H4 (cell line): ENCODE measurements around the gene TEX50. TPM values are rescaled to one million over a fixed set of nuclear protein-coding genes. Genes with fewer than 3 reads are reported as not detected.
"Not testable (repeated sequence)": the region's sequence is repeated elsewhere in the genome, so short reads cannot be mapped to it uniquely, and the experiment has no call there.

Experiments used
- DNase-seq: peaks from one replicate; pipeline ENCODE4 v3.0.0-alpha.2; 2015; ENCODE audit warnings: low spot score
- total RNA-seq: library from RNA; depleted of rRNA; stranded (reverse); fragments of >200 nt; shearing (Covaris generic); gene quantifications from 2 replicates; pipeline ENCODE4 v1.2.3, GENCODE V29; 2014; rRNA removed

Gene TEX50
- total RNA-seq: not detected in 2 replicates

DNA sequence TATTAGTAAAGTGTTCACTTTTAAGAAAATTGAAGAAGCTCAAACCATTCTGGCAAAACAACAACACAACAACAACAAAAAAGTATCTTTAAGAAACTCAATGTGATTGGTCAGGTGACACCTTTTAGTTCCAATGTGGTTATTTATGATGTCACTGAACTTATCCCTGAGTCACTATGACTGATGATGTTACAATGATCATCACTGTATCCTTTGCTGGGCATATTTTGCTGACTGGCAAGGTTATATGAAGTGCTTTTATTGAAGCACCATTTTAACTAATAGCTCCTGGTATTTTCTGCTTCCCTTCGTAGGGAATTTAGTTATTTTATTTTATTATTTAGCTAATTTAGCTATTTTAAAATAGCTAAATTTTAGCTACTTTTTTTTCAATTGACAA is at the start of gene TEX50:
Gene TEX50 (plus strand): TSS at position 223 of the 400 bp plus-strand sequence. CDS start 184 bp downstream, outside the sequence.
- DNase-seq: no peak

DNA sequence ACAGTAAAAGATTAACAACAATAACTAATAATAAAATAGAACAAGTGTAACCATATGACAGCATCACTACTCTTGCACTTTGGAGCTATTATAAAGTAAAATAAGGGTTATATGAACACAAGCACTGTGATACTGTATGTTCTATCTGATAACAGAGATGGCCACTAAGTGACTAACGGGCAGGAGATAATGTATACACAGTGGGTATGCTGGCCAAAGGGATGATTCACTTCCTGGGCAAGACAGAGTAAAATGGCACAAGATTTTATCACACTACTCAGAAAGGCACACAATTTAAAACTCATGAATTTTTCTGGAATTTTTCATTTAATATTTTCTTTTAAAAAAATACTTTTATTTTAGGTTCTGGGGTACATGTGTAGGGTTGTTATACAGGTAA is 44.6 kb upstream of the TEX50 start:
- DNase-seq: peak; percentile 26

GRCh38 chr1:173591138-173591537 is 44.0 kb upstream of the TEX50 start:
- DNase-seq: not testable (repeated sequence)

DNA sequence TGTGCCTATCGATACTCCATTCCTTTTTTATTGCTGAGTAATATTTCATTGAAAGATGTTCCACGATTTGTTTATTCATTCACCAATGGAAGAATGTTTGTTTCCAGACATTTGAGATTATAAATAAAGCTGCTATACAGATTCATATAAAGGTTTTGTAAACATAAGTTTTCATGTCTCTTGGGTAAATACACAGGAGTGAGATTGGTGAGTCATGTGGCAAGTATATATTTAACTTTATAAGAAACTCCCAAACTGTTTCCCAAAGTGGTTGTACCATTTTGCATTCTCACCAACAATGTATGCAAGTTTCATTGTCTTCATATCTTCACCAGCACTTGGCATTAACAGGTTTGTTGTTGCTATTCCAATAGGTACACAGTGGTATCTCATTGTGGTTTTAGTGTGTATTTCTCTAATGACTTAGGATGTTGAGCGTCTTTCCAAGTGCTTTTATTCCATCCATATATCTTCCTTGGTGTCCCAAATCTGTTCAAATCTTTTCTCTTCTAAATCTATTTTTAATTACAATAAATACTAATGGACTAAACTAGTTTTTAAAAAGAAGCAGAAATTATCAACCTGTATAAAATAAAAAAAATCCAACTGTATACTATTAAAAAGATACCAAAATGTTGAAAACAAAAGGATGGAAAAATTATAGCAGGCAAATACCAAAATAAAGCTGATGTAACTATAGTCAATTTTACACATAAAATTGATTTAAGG is 38.9 kb upstream of the TEX50 start:
- DNase-seq: no peak

GRCh38 chr1:173601588-173601987 is 33.5 kb upstream of the TEX50 start:
- DNase-seq: no peak

GRCh38 chr1:173603056-173603591 is 32.0 kb upstream of the TEX50 start, which contains the start of gene SLC9C2:
Gene SLC9C2 (minus strand): TSS chr1:173603072. CDS start chr1:173601776, 1,296 bp downstream.
- DNase-seq: no peak

- DNase-seq: no peak
Observed at GRCh38 chr1:173608503-173609216, 26.5 kb upstream of the TEX50 start.

- DNase-seq: not testable (repeated sequence)
Observed at GRCh38 chr1:173613086-173613485, 22.1 kb upstream of the TEX50 start.

- DNase-seq: no peak
Observed at GRCh38 chr1:173616859-173617258, 18.3 kb upstream of the TEX50 start.

- DNase-seq: no peak
Observed at GRCh38 chr1:173627269-173627668, 7.9 kb upstream of the TEX50 start.

- no peak for DNase-seq
Observed at GRCh38 chr1:173628888-173629287, 6.2 kb upstream of the TEX50 start.

DNA sequence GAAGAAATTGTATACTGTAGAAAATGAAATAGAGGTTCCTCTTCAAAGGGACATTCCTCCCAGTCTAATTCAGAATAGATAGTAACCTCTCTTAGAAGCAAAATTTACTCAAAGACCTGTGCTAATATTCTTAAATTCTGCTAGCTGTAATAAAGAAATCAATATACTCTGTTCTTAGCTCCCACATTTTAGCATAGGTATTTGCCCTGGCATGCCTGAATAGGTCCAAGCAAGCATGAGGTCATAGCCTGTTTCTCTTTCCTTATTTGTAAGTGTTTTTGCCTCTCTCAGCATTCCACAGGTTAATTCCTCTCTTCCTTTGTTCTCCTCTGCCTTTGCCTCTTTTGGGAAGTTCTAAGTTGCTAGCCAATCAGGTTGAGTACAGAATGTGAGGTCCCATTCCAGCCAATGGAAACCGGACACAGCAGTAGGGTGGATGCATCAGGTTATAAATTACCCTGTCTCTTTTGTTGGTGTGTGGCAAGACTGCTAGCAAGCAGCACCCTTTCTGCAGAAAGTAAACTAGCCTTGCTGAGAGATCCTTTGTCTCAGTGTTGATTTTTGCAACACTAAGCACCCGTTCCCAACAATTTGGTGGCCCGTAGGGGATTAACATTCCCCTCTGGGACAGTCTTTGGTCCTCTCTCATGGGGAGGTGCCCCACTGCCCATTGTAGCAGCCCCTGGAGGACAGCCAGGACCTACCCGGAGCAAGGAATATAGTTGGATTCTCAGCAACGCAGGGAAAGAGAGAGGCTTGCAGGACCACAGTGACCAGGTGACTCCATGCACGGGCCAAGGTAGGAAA is 2.3 kb downstream of the TEX50 start:
- not testable (repeated sequence) for DNase-seq

DNA sequence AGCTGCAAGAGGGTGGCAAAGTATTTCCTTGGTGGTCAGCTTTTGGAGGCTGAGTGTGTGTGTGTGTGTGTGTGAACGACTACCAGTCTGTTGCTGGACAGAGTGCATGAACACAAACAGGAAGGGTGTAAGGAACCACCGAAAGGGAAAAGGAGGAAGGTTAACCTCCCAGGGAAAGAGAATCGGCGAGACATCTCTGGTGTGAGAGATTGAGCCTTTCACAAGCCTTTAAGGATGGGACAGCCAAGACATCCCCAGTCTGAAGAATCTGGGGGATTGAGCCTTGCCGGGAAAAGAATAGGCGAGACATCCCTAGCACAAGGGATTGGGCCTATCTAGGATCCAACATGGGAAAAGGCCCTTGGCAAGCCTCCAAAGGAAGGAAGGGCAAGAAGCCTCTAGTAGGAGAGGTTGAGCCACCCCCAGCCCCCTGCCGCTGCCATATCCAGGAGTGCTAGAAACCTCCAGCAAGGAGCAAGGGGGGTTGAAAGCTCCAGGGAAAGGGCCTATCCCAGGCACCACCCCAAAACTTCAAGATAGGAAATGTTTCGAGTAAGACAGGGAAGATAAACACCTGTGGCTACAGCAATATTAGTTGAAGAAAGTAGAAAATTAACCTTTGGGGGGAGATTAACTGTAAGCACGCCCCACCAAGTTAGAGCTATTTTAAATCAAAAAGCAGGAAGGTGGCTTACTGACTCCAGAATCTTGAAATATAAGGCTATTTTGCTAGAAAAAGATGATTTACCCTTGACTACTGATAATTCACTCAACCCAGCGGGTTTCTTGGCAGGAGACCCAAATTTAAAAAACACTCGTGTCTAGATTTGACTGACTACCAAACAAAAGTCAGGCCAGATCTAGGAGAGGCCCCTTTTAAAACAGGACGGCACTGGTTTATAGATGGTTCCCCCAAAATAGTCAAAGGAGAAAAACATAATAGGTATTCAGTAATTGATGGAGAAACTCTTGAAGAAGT is 3.2 kb downstream of the TEX50 start:
- no peak for DNase-seq

GRCh38 chr1:173639102-173639501 is 4.0 kb downstream of the TEX50 start:
- DNase-seq: no peak

GRCh38 chr1:173642450-173643139 is 7.5 kb downstream of the TEX50 start:
- not testable (repeated sequence) for DNase-seq

DNA sequence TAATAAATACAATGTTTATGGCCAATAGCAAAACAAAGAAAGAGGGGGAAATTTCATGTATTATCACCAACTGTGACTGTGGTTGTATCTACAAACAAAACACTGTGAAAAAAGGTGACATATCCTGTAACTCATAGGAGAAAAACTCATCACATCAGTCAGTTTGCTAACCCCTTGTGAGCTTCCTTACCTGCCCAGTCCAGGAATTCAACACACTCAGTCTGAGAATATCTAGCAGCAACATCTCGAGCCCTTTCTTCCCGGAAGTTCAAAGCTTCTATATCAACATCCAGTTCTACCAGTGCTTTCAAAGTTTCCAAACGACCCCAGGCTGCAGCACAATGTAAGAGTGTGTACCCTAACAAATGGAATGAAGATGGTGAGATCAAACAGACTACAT is 11.5 kb downstream of the TEX50 start:
- DNase-seq: no peak

DNA sequence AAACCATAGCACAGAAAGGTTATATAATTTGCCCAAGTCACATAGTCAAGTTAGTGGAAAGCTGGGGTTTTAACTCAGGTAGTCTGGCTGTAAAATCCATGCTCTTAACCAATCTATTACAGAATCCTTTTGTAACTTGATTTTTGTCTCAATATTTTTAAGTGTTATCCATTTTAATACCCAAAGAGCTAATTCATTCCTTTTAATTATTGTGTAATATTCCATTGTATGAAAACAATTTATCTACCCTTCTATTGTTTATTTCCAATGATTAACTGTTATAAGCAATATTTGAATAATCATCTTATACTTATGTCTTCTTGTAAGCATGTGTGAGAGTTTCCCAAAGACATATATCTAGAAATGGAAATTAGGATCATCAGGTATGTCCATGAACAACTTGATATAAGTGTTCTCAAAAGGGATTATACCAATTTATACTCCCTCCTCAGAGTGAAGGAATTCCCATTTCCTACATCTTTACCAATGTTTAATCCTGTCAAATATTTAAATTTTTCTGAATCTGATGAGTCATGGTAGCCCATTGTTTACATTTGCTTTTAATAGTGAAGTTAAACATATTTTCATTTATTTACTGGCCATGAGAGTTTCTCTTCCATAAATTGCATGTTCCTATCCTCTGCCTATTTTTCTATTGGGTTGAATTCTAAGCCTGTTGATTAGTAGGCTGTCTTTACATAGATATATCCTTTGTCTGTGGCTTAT is 13.9 kb downstream of the TEX50 start:
- DNase-seq: no peak

GRCh38 chr1:173660306-173660705 is 25.2 kb downstream of the TEX50 start:
- DNase-seq: no peak

GRCh38 chr1:173661271-173661670 is 26.1 kb downstream of the TEX50 start:
- no peak for DNase-seq
